Keratinocyte (primary cell): ENCODE measurements around the gene IL1RL1. TPM values are rescaled to one million over a fixed set of nuclear protein-coding genes. Genes with fewer than 3 reads are reported as not detected.
A peak's percentile ranks its signal among the peaks of the same experiment; 100 is the strongest.

ENCODE experiments used
- DNase-seq: peaks from one replicate; pipeline ENCODE4 v3.0.0-alpha.2; 2011; ENCODE audit warnings: low read depth, missing footprints, low spot score
- FAIRE-seq: peaks from 2 replicates; lab custom pipeline; 2011; peaks lifted over from hg19 to GRCh38; lab: Jason Lieb, UNC
- H2AFZ ChIP-seq: 2 replicates; pipeline ENCODE4 v1.6.0; 2012; ENCODE audit warnings: low read length, control low read depth, inconsistent platforms; ENCODE audit not compliant: control insufficient read depth
- H3K27ac ChIP-seq: 2 replicates; pipeline ENCODE4 v1.5.1; 2011; ENCODE audit warnings: low read length; ENCODE audit not compliant: control insufficient read depth, insufficient read depth
- H3K27me3 ChIP-seq: 3 replicates; pipeline ENCODE4 v1.6.0; 2011; ENCODE audit warnings: low read length; ENCODE audit not compliant: control insufficient read depth, insufficient read depth; ENCODE audit errors: extremely low read depth
- H3K36me3 ChIP-seq, 2 experiments: 2 replicates in 1 of 2; 3 replicates in 1 of 2; pipeline ENCODE4 v1.5.1; 2011; ENCODE audit warnings: low read length in 2 of 2, mild to moderate bottlenecking in 1 of 2; ENCODE audit not compliant: control insufficient read depth in 2 of 2, insufficient read depth in 2 of 2; ENCODE audit errors: extremely low read depth in 1 of 2
- H3K4me1 ChIP-seq: 3 replicates; pipeline ENCODE4 v1.5.1; 2011; ENCODE audit warnings: low read length; ENCODE audit not compliant: control insufficient read depth, insufficient read depth; ENCODE audit errors: extremely low read depth
- H3K4me2 ChIP-seq: 3 replicates; pipeline ENCODE4 v1.6.0; 2011; ENCODE audit warnings: low read depth, low read length; ENCODE audit not compliant: control insufficient read depth, insufficient read depth; ENCODE audit errors: extremely low read depth
- H3K4me3 ChIP-seq, 3 experiments: fragments of 200-600 bp in 1 of 3; sonication (generic) in 1 of 3; 2 replicates in 2 of 3; 3 replicates in 1 of 3; pipeline ENCODE4 v1.5.1; 2011 to 2016; ENCODE audit warnings: low read length in 3 of 3, mild to moderate bottlenecking in 3 of 3, control low read depth in 2 of 3, inconsistent platforms in 1 of 3, low read depth in 1 of 3, mixed read lengths in 1 of 3, mixed run types in 1 of 3, moderate library complexity in 1 of 3; ENCODE audit not compliant: control insufficient read depth in 2 of 3, insufficient read depth in 2 of 3; ENCODE audit errors: extremely low read depth in 1 of 3
- H3K79me2 ChIP-seq: 2 replicates; pipeline ENCODE4 v1.6.0; 2012; ENCODE audit warnings: low read length; ENCODE audit not compliant: control insufficient read depth, insufficient read depth
- H3K9ac ChIP-seq: 3 replicates; pipeline ENCODE4 v1.6.0; 2011; ENCODE audit warnings: low read length; ENCODE audit not compliant: control insufficient read depth, insufficient read depth; ENCODE audit errors: extremely low read depth
- H3K9me1 ChIP-seq: 3 replicates; pipeline ENCODE4 v1.6.0; 2011; ENCODE audit warnings: low read length; ENCODE audit not compliant: control insufficient read depth, insufficient read depth; ENCODE audit errors: extremely low read depth
- H3K9me3 ChIP-seq: 2 replicates; pipeline ENCODE4 v1.5.1; 2012; ENCODE audit warnings: low read depth, low read length; ENCODE audit not compliant: control insufficient read depth
- H4K20me1 ChIP-seq: 3 replicates; pipeline ENCODE4 v1.6.0; 2011; ENCODE audit warnings: low read length; ENCODE audit not compliant: control insufficient read depth, insufficient read depth; ENCODE audit errors: extremely low read depth
- CTCF ChIP-seq, 3 experiments: IDR thresholded peaks in 1 of 3; conservative IDR thresholded peaks in 1 of 3; optimal IDR thresholded peaks in 1 of 3; 2 replicates in 2 of 3; 3 replicates in 1 of 3; pipeline versions ENCODE3 to v1.5.1; 2011; ENCODE audit warnings: low read length in 3 of 3, mild to moderate bottlenecking in 3 of 3, moderate library complexity in 2 of 3, control low read depth in 1 of 3, inconsistent platforms in 1 of 3; ENCODE audit not compliant: insufficient read depth in 2 of 3; ENCODE audit errors: extremely low read depth in 1 of 3
- EZH2 ChIP-seq: IDR thresholded peaks from one replicate; pipeline ENCODE4 v1.6.1; 2012; ENCODE audit warnings: inconsistent platforms, mild to moderate bottlenecking, low read length, moderate library complexity
- dilution Hi-C: fragments of 300-500 bp; cut with MboI; formaldehyde crosslinking; loops from one replicate; pipeline ENCODE4 v1.7.0; 2020; ENCODE audit warnings: low sequenced_read_pairs; ENCODE audit not compliant: extremely low pct_ligation_motif_present
- polyA plus RNA-seq, 5 experiments: library from polyadenylated mRNA; depleted of rRNA in 3 of 5; stranded (reverse) in 3 of 5; stranded (forward) in 1 of 5; unstranded in 1 of 5; fragments of >200 nt; gene quantifications; 1 replicate in 1 of 5; 2 replicates in 3 of 5; 3 replicates in 1 of 5; pipeline versions ENCODE4 v1.2.1 to v1.2.3, GENCODE V29; 2011 to 2012; ENCODE audit warnings: missing spikeins in 2 of 5, low read depth in 1 of 5, low replicate concordance in 1 of 5

Gene IL1RL1
- polyA plus RNA-seq, 1 donor (not counting 4 experiments of a cell fraction or from before 2014, with no cell fraction given) = 0.93 TPM

- Histone ChIP-seq H3K9me1 (no peaks in the 10 kb centered on the region), H3K36me3 (no peaks in the 10 kb centered on the region), H3K79me2 (no peaks in the 10 kb centered on the region), H3K9me3 (no peaks in the 10 kb centered on the region), H3K4me1 (peaks cover 21% of the 10 kb centered on the region), H3K27ac (peak overlapping the region; percentile 88), H2AFZ (peak overlapping the region; percentile 45), H3K4me2 (peak overlapping the region; percentile 91), H4K20me1 (no peaks in the 10 kb centered on the region), H3K9ac (peak overlapping the region; percentile 65), H3K4me3 (peak overlapping the region in 2 of 3 experiments; percentile 52 to 58), H3K27me3 (no peaks in the 10 kb centered on the region)
- dilution Hi-C loops = no loop called here
- DNase-seq (no peak), FAIRE-seq (peak; percentile 36)
- TF ChIP-seq CTCF (optimal IDR thresholded peaks at IDR 0.05 in 1 of 3, IDR thresholded peaks at IDR 0.05 in 1 of 3, conservative IDR thresholded peaks at IDR 0.05 in 1 of 3; ENCODE audit: extremely low read depth in 1 of 3, insufficient read depth in 2 of 3, low read length in 3 of 3) (no peak), EZH2 (no peak)
These were observed 25.6 kb downstream of the IL1RL1 start for GRCh38 chr2:102337012-102337411.

- FAIRE-seq (no peak), DNase-seq (no peak)
- Histone ChIP-seq H2AFZ (no peak overlapping the region), H3K9me1 (no peaks in the 10 kb centered on the region), H3K27ac (peak overlapping the region; percentile 88), H4K20me1 (no peaks in the 10 kb centered on the region), H3K9me3 (no peaks in the 10 kb centered on the region), H3K36me3 (no peaks in the 10 kb centered on the region), H3K4me3 (peak overlapping the region in 1 of 3 experiments; percentile 25), H3K27me3 (no peaks in the 10 kb centered on the region), H3K4me2 (peak overlapping the region; percentile 91), H3K79me2 (no peaks in the 10 kb centered on the region), H3K9ac (no peak overlapping the region), H3K4me1 (peaks cover 21% of the 10 kb centered on the region)
- TF ChIP-seq EZH2 = no peak
- TF ChIP-seq CTCF (optimal IDR thresholded peaks at IDR 0.05 in 1 of 3, IDR thresholded peaks at IDR 0.05 in 1 of 3, conservative IDR thresholded peaks at IDR 0.05 in 1 of 3; ENCODE audit: extremely low read depth in 1 of 3, insufficient read depth in 2 of 3, low read length in 3 of 3) = no peak
- dilution Hi-C loops = no loop called here
These were observed 26.4 kb downstream of the IL1RL1 start for GRCh38 chr2:102337481-102338386.
